Vagina (tissue), 2 donors: ENCODE data around the gene ARHGAP42. TPM values are rescaled to one million over a fixed set of nuclear protein-coding genes. Genes with fewer than 3 reads are reported as not detected.

ENCODE experiments used
- DNase-seq, 2 donors: peaks; one replicate each; pipeline ENCODE4 v3.0.0-alpha.2; 2017; ENCODE audit errors: extremely low spot score in 2 of 2
- H3K27ac ChIP-seq: fragments of 200-600 bp; sonication (generic); one replicate; pipeline ENCODE4 v1.5.1; 2019
- H3K27me3 ChIP-seq: fragments of 200-600 bp; sonication (generic); one replicate; pipeline ENCODE4 v1.5.1; 2019
- H3K36me3 ChIP-seq, 2 donors: fragments of 200-600 bp; sonication (generic); one replicate each; pipeline ENCODE4 v1.5.1; 2017 to 2019
- H3K4me1 ChIP-seq: fragments of 200-600 bp; sonication (generic); one replicate; pipeline ENCODE4 v1.5.1; 2019
- H3K4me3 ChIP-seq, 2 donors: fragments of 200-600 bp; sonication (generic); 1 replicate in 1 of 2; 2 replicates in 1 of 2; pipeline ENCODE4 v1.5.1; 2016 to 2019
- H3K9me3 ChIP-seq: fragments of 200-600 bp; sonication (generic); one replicate; pipeline ENCODE4 v1.5.1; 2019
- POLR2A ChIP-seq, 2 donors: fragments of 450-650 bp; IDR thresholded peaks; one replicate each; pipeline ENCODE4 v1.6.1; 2017; ENCODE audit warnings: antibody characterized with exemption in 2 of 2, mild to moderate bottlenecking in 2 of 2, moderate library complexity in 2 of 2
- POLR2AphosphoS5 ChIP-seq, 2 donors: sonication (generic); formaldehyde crosslinking; IDR thresholded peaks; one replicate each; pipeline ENCODE4 v1.9.0; 2017; ENCODE audit warnings: antibody characterized with exemption in 2 of 2, mild to moderate bottlenecking in 2 of 2, low read depth in 1 of 2; ENCODE audit not compliant: insufficient read depth in 1 of 2
- intact Hi-C: fragments of 100-400 bp; cut with DNase I; formaldehyde crosslinking; loops from one replicate; pipeline ENCODE4 v1.15.1; 2023
- total RNA-seq: library from RNA; depleted of rRNA; stranded (reverse); fragments of >200 nt; gene quantifications from one replicate; pipeline ENCODE4 v1.2.3, GENCODE V29; 2016
- TF ChIP-seq, protein P1 (sequence below), 3 experiments: fragments of 450-650 bp in 2 of 3; fragments of 200-600 bp in 1 of 3; sonication (generic) in 1 of 3; IDR thresholded peaks; one replicate each; pipeline ENCODE4 v1.5.1; 2017 to 2019; ENCODE audit warnings: antibody characterized with exemption in 3 of 3, mild to moderate bottlenecking in 2 of 3, moderate library complexity in 2 of 3

Gene ARHGAP42
- total RNA-seq, 1 donor from 2014 or later: 5.9 TPM

DNA sequence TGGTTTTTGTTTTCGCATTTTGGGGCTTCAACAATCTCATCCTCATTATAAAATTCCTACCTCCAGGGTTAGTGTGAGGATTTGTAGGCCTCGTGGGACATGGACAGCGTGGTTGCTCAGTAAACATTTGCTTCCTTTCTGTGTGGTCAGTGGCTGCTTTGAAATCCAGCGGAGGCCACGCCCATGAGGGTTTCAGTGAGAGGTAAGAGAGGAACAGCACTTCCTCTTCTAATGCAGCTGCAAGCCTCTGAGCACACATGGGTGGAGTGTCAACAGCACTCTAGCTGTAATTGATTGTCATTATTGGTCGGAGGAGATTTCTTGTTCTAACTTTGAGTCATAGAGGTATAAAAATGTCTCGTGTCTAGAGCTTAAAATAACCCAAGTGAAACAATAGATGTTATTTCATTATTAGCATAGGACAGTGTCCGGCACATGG lies 6.0 kb upstream of the ARHGAP42 start:
- Histone ChIP-seq H3K27ac (no peak overlapping the region), H3K27me3 (no peaks in the 10 kb centered on the region), H3K9me3 (no peaks in the 10 kb centered on the region), H3K36me3 (no peaks in the 10 kb centered on the region), H3K4me1 (peaks cover 22% of the 10 kb centered on the region), H3K4me3 (no peak overlapping the region)
- TF ChIP-seq POLR2A (IDR thresholded peaks at IDR 0.05): no peak
- TF ChIP-seq, protein P1, sequence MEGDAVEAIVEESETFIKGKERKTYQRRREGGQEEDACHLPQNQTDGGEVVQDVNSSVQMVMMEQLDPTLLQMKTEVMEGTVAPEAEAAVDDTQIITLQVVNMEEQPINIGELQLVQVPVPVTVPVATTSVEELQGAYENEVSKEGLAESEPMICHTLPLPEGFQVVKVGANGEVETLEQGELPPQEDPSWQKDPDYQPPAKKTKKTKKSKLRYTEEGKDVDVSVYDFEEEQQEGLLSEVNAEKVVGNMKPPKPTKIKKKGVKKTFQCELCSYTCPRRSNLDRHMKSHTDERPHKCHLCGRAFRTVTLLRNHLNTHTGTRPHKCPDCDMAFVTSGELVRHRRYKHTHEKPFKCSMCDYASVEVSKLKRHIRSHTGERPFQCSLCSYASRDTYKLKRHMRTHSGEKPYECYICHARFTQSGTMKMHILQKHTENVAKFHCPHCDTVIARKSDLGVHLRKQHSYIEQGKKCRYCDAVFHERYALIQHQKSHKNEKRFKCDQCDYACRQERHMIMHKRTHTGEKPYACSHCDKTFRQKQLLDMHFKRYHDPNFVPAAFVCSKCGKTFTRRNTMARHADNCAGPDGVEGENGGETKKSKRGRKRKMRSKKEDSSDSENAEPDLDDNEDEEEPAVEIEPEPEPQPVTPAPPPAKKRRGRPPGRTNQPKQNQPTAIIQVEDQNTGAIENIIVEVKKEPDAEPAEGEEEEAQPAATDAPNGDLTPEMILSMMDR (IDR thresholded peaks at IDR 0.05): no peak
- no peak for TF ChIP-seq POLR2AphosphoS5 (IDR thresholded peaks at IDR 0.05; ENCODE audit: insufficient read depth in 1 of 2, low read depth in 1 of 2)
- no peak for DNase-seq
- intact Hi-C loops: loop anchor here (10.0 kb wide), 2 partner anchors 174 to 444 kb away; partner anchors contain the start of gene PGR

DNA sequence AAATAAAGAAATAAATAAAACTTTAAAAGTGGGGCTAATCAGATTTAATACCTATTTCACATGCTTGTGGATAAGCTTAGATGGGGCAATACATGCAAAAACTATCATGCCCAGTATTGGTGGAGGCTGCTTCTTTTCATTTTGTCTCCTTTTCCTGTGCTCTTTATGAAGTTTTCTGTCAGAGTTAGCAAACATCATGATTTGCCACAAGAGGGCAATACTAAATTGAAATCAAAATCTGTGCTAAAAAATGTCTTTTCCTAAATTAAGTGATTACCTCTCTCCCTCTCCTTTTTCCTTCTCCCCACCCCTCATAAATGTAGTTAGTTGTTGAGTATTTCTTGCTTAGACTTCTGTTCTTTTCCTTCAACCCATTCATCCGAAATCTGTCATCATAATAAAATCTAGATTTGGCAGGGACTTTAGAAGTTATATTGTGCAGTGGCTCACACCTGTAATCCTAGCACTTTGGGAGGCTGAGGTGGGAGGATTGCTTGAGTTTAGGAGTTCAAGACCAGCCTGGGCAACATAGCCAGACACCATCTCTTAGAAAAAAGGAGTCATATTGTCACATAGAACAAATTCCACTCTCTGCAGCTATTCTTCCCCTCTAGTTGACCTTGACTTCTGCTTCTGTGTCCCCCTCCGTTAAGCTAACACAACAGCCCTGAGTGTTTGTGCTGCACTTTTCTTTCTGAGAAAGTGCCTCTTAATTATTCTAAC lies 4.7 kb upstream of the ARHGAP42 start:
- intact Hi-C loops: loop anchor here (10.0 kb wide), 2 partner anchors 172 to 442 kb away; partner anchors contain the start of gene PGR
- peaks cover 22% of the 10 kb centered on the region for H3K4me1 ChIP-seq
- no peak overlapping the region for H3K27ac ChIP-seq

DNA sequence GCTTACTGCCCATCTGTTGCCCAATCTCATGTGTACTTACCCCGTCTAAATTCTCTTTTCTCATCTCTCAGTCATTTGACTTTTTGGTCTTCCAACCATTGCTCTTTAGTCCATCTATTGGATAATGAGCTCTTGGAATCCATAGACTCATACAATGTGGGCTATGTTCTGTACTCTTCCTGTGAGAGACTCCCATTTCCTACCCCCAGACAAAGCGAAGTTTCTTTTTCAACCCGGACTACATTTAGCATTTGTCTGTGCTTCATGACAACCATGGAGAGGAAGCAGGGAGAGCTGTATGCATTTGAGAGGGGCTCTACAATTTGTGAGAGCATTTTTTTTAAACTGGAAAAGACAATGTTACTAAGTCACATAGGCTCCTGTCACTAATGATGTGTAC lies 4.0 kb upstream of the ARHGAP42 start:
- H3K4me3 ChIP-seq: no peak overlapping the region
- TF ChIP-seq POLR2AphosphoS5 (IDR thresholded peaks at IDR 0.05; ENCODE audit: insufficient read depth in 1 of 2, low read depth in 1 of 2): no peak
- no peak for DNase-seq
- no peak overlapping the region for H3K27ac ChIP-seq
- H3K27me3 ChIP-seq: no peaks in the 10 kb centered on the region
- intact Hi-C loops: loop anchor here (10.0 kb wide), 2 partner anchors 172 to 442 kb away; partner anchors contain the start of gene PGR
- H3K9me3 ChIP-seq: no peaks in the 10 kb centered on the region
- peaks cover 24% of the 10 kb centered on the region for H3K4me1 ChIP-seq
- no peaks in the 10 kb centered on the region for H3K36me3 ChIP-seq

More for the DNA sequence above, 4.7 kb upstream of the ARHGAP42 start:
- DNase-seq: no peak
- H3K36me3 ChIP-seq: no peaks in the 10 kb centered on the region
- H3K27me3 ChIP-seq: no peaks in the 10 kb centered on the region
- H3K4me3 ChIP-seq: no peak overlapping the region
- H3K9me3 ChIP-seq: no peaks in the 10 kb centered on the region
- TF ChIP-seq, protein P1 (IDR thresholded peaks at IDR 0.05): peak in 2 of 3 experiments; percentile 26 to 36
- TF ChIP-seq POLR2AphosphoS5 (IDR thresholded peaks at IDR 0.05; ENCODE audit: insufficient read depth in 1 of 2, low read depth in 1 of 2): no peak
- no peak for TF ChIP-seq POLR2A (IDR thresholded peaks at IDR 0.05)

DNA sequence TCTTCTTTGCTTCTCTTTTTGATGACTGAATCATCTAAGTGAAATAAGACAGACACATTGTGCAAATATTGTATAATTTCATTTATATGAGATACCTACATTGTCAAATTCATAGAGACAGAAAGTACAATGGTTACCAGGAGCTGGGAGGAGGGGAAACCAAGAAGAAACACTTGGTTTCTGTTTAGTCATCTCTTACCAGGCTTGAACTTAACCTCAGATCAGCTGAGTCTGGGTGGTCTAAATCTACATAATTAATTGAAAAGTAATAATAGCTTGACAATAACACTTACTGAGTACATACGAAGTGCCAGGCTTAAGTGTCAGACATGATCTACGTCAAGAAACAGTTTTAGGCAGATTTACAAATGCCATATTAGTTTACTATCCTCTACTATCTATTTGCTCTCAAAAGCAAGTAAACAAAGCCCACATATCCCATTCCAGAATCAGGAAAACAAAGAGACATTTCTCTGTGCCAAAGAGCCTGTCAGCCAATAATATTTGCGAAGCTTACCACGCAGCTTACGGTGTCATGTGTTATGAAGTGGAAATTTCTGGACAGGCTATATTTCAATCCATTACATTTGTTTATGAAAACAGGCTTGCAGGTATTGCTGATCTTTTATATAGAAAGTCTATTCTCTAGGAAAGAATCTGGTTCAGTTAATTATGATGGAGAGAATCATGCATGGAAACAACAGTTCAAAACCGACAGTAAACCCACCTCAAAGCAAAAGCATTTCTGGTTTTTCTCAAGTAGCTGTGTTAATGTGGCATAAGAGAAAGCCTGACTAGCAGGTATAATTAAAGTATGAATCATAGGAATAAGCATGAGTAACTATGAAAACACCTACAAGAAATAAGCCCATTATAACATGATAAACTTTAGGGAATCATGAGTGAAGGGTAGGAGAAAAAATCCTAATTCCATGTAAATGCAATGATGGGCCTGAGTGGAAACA lies 2.7 kb upstream of the ARHGAP42 start:
- DNase-seq: no peak
- no peaks in the 10 kb centered on the region for H3K27me3 ChIP-seq
- peaks cover 36% of the 10 kb centered on the region for H3K4me1 ChIP-seq
- no peak for TF ChIP-seq POLR2A (IDR thresholded peaks at IDR 0.05)
- TF ChIP-seq, protein P1 (IDR thresholded peaks at IDR 0.05): no peak
- intact Hi-C loops: loop anchor here (5.0 to 10.0 kb wide), 3 partner anchors 107 to 440 kb away; partner anchors contain the start of gene PGR
- H3K36me3 ChIP-seq: no peaks in the 10 kb centered on the region
- H3K4me3 ChIP-seq: no peak overlapping the region
- no peaks in the 10 kb centered on the region for H3K9me3 ChIP-seq
- peak overlapping the region; percentile 0 for H3K27ac ChIP-seq

DNA sequence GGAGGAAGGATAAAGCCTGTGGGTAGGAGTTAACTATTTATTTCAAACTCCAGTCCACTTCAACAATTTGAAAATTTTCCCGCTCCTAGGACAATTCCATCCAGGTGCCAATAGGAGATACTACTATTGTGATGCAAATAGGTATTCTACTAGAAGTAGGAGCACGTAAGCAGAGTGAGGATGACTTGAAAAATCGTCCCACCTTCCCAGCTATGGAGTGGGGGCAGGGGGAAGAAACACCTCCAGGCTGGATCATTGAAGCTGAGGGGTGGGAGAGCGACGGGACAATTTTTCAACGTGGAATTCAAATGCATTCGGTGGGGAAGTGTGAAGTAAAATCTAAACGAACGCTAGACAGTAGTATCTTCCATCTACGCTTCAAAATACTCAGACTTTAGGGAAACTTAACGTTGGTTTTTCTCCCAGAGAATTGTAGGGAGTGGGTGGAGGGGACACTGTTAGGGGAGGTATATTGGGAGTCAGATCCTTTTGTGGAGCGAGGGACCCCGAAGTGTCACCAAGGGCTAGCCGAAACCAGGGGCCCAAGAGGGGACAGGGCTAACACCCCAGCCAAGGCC lies 523 bp upstream of the ARHGAP42 start:
- H3K9me3 ChIP-seq: no peaks in the 10 kb centered on the region
- peak overlapping the region; percentile 76 for H3K27ac ChIP-seq
- intact Hi-C loops: loop anchor here (5.0 to 10.0 kb wide), 3 partner anchors 109 to 438 kb away; partner anchors contain the start of gene PGR
- TF ChIP-seq POLR2AphosphoS5 (IDR thresholded peaks at IDR 0.05; ENCODE audit: insufficient read depth in 1 of 2, low read depth in 1 of 2): no peak
- TF ChIP-seq, protein P1 (IDR thresholded peaks at IDR 0.05): no peak
- TF ChIP-seq POLR2A (IDR thresholded peaks at IDR 0.05): no peak
- peak overlapping the region; percentile 68 to 75 for H3K4me3 ChIP-seq
- H3K27me3 ChIP-seq: no peaks in the 10 kb centered on the region
- no peaks in the 10 kb centered on the region for H3K36me3 ChIP-seq
- no peak for DNase-seq
- peaks cover 30% of the 10 kb centered on the region for H3K4me1 ChIP-seq
